GM19463 (cell line): ENCODE measurements around the gene CCL21.
"Not testable (repeated sequence)": the region's sequence is repeated elsewhere in the genome, so short reads cannot be mapped to it uniquely, and the experiment has no call there.

Source experiments
- ATAC-seq: cut with Tn5 transposase; IDR thresholded peaks from one replicate; pipeline ENCODE4 v1.9.1; 2021; ENCODE audit warnings: mild to moderate bottlenecking, moderate library complexity; ENCODE audit not compliant: unreplicated experiment

CCL21 gene, protein sequence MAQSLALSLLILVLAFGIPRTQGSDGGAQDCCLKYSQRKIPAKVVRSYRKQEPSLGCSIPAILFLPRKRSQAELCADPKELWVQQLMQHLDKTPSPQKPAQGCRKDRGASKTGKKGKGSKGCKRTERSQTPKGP

GRCh38 chr9:34710023-34710422 is at the start of gene CCL21:
TSS of gene CCL21 (minus strand) at chr9:34710136. CDS start at chr9:34710066, 70 bp downstream.
- no peak for ATAC-seq

DNA sequence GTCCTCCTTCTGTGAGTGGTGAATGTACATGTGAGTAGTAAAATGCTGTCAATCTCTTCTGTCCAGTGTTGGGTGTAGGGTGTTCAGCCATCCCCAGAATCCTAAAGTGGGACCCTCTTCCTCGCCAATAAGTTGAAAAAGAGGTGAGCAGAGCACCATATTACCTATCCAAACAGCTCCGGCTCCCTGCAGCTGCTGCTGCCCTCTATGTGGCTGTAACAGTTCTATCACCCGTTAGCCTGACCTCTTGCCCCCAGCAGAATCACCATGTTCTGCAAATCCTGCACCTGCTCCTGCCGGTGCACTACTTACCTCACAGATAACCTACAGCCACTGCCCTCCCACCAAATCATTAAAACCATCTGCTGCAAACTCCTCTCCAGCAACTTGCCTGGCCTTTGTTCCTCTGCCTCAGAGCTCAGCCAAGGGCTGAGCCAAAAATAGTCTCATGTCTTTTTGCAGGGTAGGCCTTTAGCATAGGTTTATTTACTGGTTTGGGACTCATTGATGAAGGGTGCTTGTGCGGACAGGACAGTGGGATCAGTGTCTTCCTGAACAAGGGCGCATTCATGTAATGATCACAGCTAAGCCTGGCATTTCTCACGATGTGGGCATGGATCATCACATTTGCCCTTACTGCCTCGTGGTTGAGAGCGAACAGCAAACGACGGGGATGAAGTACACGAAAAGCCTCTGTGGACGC is 49.6 kb upstream of the CCL21 start:
- ATAC-seq, result no peak

GRCh38 chr9:34750320-34750719 is 40.4 kb upstream of the CCL21 start:
- not testable (repeated sequence) for ATAC-seq

DNA sequence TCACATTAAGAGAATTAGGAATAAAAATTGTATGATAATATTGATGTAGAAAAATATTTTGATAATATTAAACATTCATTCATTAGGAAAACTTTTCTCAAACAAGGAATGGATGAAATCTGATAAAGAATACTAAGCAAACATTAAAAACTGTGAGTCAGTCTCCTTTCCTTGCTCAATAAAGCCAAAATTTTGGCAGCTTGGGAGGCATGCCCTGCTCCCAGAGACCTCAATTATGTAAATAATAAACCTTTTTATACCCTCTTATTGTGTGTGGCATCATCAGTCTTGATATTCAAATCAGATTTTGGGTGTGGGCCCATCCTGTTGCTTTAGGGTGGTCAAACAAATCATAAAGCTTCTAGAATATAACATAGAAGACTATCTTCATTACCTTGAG is 36.6 kb upstream of the CCL21 start:
- ATAC-seq, result no peak

DNA sequence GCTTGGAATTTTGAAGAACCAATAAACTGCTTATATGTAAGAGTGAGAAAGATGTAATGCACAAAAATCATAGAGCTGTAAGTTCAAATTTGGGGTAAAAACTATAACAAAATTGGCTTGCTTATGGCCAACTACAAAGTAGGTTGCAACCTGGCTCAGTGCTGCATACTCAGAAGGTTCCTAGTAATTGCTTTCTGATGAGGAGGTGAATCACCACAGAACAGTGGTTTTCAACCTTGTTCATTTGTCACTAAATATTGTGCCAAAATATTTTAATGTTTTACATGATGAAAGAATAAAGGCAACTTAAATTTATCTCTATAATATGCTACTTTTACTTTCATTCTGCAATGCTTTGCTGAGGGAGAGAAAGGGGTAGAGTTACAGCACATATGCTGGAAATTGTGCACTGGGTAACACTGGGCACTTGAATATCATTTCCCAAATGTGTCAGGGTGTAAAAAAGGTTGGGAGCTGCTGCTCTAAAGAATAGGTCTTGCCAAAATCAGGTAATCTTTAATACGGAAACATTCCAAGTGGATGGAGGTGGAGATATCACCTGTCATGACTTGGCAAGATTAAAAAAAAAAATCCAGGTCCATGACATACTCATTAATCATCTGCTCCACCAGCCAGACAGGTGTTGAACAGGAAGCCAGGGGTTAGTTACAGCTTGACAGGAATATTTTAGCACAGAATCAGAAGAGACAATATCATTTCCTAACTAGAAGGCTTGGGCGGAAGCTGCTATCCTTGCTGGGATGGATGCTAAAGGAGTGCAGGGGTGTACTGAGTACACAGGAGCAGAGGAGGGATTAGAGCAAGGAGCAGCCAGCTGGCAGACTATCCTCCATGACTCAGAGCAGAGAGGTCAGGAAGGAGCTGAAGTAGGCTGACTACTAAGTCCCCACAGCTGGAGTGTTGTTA is 34.6 kb upstream of the CCL21 start:
- no peak for ATAC-seq

DNA sequence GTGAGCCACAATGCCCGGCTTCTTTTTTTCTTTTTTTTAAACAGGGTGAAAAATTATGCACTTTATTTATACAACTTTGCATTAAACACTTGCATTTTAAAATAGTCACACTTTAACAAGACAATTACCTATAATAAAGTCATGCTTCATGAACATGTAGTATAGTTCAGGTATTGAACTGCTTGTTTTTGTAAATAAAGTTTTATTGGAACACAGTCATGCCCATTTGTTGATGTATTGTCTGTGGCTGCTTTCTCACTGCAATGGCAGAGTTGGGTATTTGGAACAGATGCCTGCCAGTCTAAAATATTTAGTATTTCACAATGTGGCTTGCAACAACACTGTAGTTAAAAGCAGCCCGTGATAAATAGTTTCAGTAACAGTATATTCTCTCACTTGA is 32.8 kb upstream of the CCL21 start:
- no peak for ATAC-seq

GRCh38 chr9:34741628-34742027 is 31.7 kb upstream of the CCL21 start:
- ATAC-seq, result no peak

GRCh38 chr9:34740176-34740575 is 30.2 kb upstream of the CCL21 start:
- ATAC-seq, result not testable (repeated sequence)

GRCh38 chr9:34737677-34738260 is 27.8 kb upstream of the CCL21 start:
- no peak for ATAC-seq

- no peak for ATAC-seq
Measured at GRCh38 chr9:34734720-34735119, 24.8 kb upstream of the CCL21 start.

DNA sequence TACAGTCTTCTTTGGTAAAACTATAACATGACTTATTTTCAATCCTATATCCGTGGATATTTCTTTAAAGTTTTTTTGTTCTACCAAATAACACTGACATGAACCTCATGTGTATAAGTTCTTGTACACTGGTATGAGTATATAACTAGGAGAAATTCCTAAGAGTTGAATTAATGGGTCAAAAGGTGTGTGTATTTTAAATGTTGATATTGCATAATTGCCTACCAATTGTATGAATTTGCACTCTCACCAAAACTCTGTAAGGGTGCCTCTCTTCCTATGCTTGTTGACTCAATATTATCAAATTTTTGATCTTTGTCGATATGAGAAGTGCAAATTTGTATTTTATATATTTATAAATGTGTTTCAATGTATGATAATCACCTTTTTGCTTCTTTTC is 22.9 kb upstream of the CCL21 start:
- no peak for ATAC-seq

- no peak for ATAC-seq
Measured at GRCh38 chr9:34732478-34732877, 22.5 kb upstream of the CCL21 start.

GRCh38 chr9:34723141-34723540 is 13.2 kb upstream of the CCL21 start:
- no peak for ATAC-seq

- not testable (repeated sequence) for ATAC-seq
Measured at GRCh38 chr9:34719769-34720025, 9.8 kb upstream of the CCL21 start.

DNA sequence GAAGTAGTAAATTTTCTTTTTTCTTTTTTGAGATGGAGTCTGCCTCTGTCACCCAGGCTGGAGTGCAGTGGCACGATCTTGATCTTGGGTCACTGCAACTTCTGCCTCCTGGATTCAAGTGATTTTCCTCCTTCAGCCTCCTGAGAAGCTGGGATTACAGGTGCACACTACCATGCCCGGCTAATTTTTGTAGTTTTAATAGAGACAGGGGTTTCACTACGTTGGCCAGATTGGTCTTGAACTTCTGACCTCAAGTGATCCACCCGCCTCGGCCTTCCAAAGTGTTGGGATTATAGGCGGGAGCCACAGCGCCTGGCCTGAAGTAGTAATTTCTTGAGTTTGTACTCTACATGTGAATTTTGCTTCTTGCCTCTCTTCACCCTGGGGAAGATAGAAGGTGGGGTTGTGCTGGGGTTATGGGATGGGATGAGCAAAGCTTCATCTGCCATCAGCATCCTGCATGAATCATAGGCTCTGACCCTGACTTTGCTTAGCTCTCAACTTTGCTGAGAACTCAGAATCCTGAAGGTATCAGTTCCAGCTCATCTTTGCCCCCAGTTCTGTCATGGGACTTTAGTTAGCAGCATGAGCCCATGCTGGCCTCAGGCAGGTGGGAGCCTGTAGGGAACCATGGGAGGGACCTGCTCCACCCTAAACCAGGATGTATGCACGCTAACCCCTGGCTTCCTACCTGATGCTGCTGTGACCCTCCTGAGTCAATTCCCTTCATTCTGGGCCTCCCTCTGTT is 9.3 kb upstream of the CCL21 start:
- no peak for ATAC-seq

DNA sequence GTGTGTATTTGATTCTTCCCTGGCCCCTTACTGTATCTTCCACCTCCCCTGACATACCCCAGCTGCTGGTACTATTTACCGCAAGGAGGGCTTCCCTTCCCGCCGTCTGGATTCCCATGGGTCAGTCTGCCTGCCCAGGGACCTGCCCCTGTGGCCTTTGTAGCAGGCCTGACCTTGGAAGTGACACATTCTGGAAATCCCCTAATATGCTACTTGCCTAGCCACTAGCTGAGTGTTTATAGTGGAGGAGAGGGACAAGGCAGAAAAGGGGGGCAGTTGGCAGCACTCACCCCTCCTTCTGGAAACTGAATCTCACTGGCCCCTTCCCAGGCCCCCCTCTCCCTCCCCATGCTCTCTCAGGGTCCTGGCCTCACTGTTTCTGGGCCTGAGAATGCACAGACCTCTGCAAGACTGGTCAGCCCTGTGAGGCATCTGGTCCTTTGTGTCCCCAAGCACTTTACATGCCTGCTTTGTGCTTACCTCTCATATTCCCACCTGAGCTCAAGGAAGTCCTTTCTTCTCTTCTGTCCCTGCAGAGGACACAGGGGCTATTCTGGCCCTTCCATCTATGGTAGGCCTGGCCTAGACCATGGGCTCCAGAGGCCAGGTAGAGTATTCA is 8.2 kb upstream of the CCL21 start:
- no peak for ATAC-seq

GRCh38 chr9:34716711-34717110 is 6.8 kb upstream of the CCL21 start:
- ATAC-seq, result no peak

GRCh38 chr9:34715639-34716215 is 5.8 kb upstream of the CCL21 start:
- no peak for ATAC-seq

- no peak for ATAC-seq
Measured at GRCh38 chr9:34714007-34714406, 4.1 kb upstream of the CCL21 start.

DNA sequence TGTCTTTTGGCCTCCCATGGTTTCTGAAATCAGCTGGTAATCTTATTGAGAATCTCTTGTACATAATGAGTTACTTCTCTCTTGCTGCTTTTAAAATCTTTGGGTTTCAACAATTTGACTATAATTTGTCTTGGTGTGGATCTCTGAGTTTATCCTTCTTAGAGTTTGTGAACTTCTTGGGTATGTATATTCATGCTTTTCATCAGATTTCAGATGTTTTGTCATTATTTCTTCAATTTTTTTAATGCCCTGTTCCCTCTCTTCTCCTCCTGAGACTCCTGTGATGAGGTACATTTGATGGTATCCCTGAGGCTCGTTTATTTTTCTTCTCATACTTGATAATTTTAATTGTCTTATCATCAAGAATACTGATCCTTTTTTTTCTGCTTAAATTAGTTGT is 2.2 kb upstream of the CCL21 start:
- ATAC-seq, result no peak
